ENCODE results near the gene LRP1B.

- TF ChIP-seq CTCF (IDR thresholded peaks at IDR 0.05) (no peak), POLR2A (IDR thresholded peaks at IDR 0.05) (no peak)
Observed at GRCh38 chr2:141711627-141712026, 419.2 kb downstream of the LRP1B start.

Data from thyroid gland (tissue), 4 donors.